Mucosa of rectum (tissue), 2 donors: ENCODE results near the gene RBM23.
"Not testable (repeated sequence)": the region's sequence is repeated elsewhere in the genome, so short reads cannot be mapped to it uniquely, and the experiment has no call there.

ENCODE experiments used
- H3K27ac ChIP-seq, 2 donors: one replicate each; pipeline ENCODE4 v1.7.0; 2013; ENCODE audit warnings: inconsistent platforms in 2 of 2, low read depth in 2 of 2, low read length in 2 of 2
- H3K27me3 ChIP-seq, 2 donors: one replicate each; pipeline ENCODE4 v1.7.0; 2013; ENCODE audit warnings: low read length in 2 of 2; ENCODE audit not compliant: control insufficient read depth in 2 of 2, insufficient read depth in 2 of 2
- H3K36me3 ChIP-seq, 2 donors: one replicate each; pipeline ENCODE4 v1.7.0; 2013; ENCODE audit warnings: low read length in 2 of 2; ENCODE audit not compliant: control insufficient read depth in 2 of 2, insufficient read depth in 2 of 2
- H3K4me1 ChIP-seq, 2 donors: one replicate each; pipeline ENCODE4 v1.7.0; 2013; ENCODE audit warnings: low read length in 2 of 2, mild to moderate bottlenecking in 1 of 2; ENCODE audit not compliant: control insufficient read depth in 2 of 2, insufficient read depth in 2 of 2
- H3K4me3 ChIP-seq, 2 donors: one replicate each; pipeline ENCODE4 v1.7.0; 2013; ENCODE audit warnings: low read length in 2 of 2
- H3K9ac ChIP-seq, 2 donors: one replicate each; pipeline ENCODE4 v1.7.0; 2013; ENCODE audit warnings: low read length in 2 of 2, low read depth in 1 of 2, mild to moderate bottlenecking in 1 of 2
- H3K9me3 ChIP-seq, 2 donors: one replicate each; pipeline ENCODE4 v1.7.0; 2013; ENCODE audit warnings: low read length in 2 of 2; ENCODE audit not compliant: control insufficient read depth in 2 of 2
- donor health status: healthy.
- donor health status: Normal muscosa, but diverticular disease.

The RBM23 gene

DNA sequence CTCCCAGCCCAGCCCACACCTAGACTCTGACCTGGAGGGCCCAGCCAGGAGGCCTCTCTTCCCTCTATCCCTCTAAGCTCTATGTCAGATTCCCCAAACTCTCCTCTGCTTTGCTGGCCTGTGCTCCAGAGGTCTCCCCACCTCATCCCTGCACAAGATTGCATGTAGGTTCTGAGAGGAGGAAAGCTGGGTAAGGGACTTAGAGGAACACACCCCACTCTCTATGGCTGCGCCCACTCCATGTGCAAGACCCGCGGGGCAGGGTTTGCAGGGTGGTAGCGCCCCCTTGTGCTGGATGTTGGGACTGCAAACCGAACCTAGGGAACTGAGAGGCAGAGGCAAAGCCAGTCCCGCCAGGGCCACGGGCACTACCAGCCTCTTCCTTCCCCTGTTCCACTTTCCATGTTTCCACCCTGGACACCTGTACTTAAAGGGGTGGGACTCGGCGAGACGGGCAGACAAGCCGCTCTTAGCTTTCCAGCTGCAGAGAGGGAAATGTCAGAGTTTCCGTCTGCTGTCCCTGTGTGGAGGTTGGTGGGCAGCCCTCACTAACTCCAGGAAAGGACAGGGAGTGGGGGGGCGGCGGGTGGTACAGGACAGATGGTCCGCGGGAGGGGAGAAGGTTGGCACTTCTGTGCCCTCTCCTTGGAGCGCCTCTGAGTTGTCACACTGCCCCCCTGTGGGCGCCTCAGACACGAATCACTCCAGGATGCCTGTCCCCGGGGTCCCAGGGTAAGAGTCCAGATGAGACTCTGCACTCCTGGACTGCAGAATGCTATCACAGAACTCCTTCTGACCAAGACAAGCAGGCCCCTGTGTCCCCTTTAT lies 65.8 kb downstream of the RBM23 start:
- Histone ChIP-seq H3K4me1 (peaks cover 13 to 19% of the 10 kb centered on the region in 2 donors), H3K4me3 (peak overlapping the region; percentile 76 to 82), H3K27ac (peak overlapping the region; percentile 84 to 94), H3K27me3 (no peaks in the 10 kb centered on the region), H3K9me3 (no peaks in the 10 kb centered on the region), H3K9ac (peak overlapping the region; percentile 86 to 91), H3K36me3 (no peaks in the 10 kb centered on the region)

DNA sequence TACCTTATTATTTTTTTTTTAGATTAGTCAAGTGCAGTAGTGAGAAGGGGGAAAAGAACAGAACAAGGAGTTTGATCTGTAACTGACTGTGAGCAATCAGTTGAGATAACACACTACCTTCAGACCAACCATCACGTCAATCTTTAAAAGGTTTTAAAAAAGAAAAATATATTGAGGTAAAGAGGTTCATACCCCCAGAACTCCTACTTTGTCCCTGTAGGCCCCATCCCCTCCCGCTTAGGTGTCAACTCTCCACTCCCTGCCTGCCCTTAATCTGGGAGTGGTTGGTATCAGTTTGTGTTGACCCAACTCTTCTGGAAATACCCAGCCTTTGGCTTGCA lies 66.4 kb downstream of the RBM23 start:
- H3K4me1 ChIP-seq = peaks cover 13 to 25% of the 10 kb centered on the region in 2 donors
- no peaks in the 10 kb centered on the region for H3K27me3 ChIP-seq
- H3K4me3 ChIP-seq = no peak overlapping the region
- no peaks in the 10 kb centered on the region for H3K9me3 ChIP-seq
- no peaks in the 10 kb centered on the region for H3K36me3 ChIP-seq
- H3K27ac ChIP-seq = peak overlapping the region; percentile 84 to 94
- no peak overlapping the region for H3K9ac ChIP-seq

DNA sequence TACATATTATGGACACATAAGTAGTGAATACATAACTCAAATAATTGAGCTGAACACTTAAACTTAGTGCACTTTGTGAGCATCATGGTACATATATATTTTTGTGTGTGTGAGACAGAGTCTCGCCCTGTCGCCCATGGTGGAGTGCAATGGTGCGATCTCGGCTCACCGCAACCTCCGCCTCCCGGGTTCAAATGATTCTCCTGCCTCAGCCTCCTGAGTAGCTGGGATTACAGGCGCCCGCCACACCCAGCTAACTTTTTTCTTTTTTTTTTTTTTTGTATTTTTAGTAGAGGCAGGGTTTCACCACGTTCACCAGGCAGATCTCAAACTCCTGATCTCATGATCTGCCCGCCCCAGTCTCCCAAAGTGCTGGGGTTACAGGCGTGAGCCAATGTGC lies 66.8 kb downstream of the RBM23 start:
- not testable (repeated sequence) for H3K9ac ChIP-seq, H3K27me3 ChIP-seq, H3K4me3 ChIP-seq, H3K36me3 ChIP-seq, H3K9me3 ChIP-seq
- H3K27ac ChIP-seq = peak overlapping the region; percentile 63 to 94
- H3K4me1 ChIP-seq = peaks cover 13 to 25% of the 10 kb centered on the region in 2 donors

DNA sequence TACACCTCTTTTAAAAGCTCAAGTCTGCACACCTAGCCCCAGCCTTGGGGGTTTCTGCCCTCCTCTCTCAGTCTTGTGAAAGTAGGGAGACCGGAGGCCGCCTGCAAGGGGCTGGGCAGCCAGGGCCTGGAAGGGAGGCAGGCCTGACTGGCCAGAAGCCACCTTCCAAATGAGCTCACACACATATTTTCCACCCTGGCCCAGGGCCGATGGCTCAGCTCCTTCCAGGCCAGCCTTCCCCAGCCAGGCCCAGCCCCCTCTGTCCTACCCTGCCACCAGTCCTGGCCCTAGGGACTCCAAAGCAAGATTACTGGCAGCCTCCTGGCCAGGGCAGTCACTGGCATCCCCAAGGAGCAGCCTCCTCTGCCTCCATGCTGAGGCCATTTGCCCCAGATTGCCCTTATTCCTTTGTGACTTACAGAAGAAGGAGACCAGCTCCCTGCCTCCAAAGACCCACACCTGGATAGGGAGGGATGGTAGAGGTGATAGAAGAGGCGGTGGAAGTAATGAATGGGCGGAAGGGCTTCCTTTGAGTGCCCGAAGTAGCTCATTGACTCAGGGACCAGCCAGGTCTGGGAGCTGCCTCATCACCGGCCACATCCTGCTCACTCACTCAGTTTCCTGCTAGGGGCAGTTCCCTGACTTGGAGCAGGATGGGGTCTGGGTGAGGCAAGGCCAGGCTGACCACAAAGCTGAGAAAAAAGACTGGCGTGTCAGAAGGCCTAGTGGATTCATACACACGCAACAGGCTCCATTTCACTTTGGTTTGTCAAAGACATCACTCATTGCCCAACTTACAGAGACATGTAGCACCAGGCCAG lies 67.8 kb downstream of the RBM23 start:
- Histone ChIP-seq H3K36me3 (peaks cover 4 to 6% of the 10 kb centered on the region in 2 donors), H3K9ac (peak overlapping the region in 1 of 2 donors; percentile 11), H3K4me3 (no peak overlapping the region), H3K27me3 (no peaks in the 10 kb centered on the region), H3K9me3 (no peaks in the 10 kb centered on the region), H3K27ac (peak overlapping the region; percentile 59 to 69), H3K4me1 (peaks cover 20 to 28% of the 10 kb centered on the region in 2 donors)

DNA sequence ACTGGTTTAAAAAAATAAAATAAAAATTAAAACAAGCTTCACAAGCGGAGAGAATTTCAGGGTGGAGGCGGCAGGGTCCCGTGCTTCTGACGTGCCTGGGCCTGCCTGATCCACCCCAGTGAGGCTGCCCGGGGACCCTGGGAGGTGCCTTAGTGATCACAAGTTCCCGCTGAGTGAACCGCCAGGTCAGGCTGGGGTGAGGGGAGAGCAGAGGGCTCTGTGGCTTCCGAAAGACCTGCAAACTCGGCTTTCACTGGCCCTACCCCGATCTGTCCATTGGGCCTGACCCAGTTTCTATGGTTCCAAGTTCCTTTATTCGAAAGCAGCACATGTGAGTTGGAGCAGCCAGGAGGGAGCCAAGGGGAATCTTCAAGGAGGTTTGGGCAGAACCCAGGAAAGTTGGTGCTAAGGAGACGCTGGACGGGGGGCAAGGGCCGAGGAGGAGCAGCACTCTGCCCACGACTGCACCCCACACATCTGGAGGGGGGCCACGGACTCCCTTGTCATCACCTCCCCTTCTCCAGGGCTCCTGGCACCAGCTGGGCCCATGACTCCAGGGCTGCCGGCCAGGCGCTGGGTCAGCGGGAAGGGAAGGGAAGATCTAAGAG lies 69.6 kb downstream of the RBM23 start:
- peak overlapping the region; percentile 69 to 87 for H3K27ac ChIP-seq
- no peaks in the 10 kb centered on the region for H3K9me3 ChIP-seq
- no peak overlapping the region for H3K4me3 ChIP-seq
- H3K9ac ChIP-seq = peak overlapping the region in 1 of 2 donors; percentile 46
- peaks cover 23 to 28% of the 10 kb centered on the region in 2 donors for H3K4me1 ChIP-seq
- peaks cover 21 to 22% of the 10 kb centered on the region in 2 donors for H3K36me3 ChIP-seq
- H3K27me3 ChIP-seq = no peaks in the 10 kb centered on the region

DNA sequence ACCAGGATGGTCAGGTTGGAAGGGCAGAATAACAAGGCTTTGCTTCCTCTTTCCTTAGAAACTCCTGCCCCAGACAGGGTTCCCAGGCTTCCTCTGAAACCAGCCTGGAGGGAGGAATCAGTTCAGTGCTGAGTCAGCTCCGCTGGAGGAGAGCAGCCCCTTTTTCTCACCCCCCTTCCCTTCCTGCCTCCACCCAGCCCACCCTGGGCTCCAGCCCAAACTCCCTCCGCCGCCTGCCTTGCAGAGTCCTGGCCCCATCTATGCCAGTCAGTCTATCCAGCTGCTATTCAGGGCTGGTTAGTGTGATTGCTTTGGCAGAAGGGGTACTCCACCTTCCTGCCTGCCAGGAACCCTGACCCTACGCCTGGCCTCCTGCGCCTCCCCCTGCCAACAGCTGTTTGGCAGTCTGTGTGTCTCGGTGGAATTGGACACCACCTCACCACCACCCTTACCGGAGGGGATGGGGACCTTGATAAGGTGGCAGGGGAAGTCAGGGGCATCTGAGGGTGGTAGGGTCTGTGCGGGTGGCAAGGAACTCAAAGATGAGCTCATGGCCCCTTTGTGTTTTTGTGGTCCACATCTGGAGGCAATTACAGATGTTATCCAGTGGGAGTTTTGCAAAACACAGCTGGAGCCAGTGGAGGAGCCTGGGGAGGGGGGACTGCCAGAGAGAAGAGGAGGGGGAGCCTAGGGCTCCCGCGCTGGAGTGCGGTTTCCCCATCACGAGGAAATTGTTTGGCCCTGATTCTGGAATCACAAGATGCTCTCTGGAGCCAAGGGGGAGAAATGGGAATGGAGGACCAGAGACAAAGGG lies 70.4 kb downstream of the RBM23 start:
- Histone ChIP-seq H3K4me1 (peaks cover 23 to 28% of the 10 kb centered on the region in 2 donors), H3K27ac (peak overlapping the region; percentile 69 to 87), H3K27me3 (no peaks in the 10 kb centered on the region), H3K36me3 (peaks cover 25% of the 10 kb centered on the region in 2 donors), H3K9ac (peak overlapping the region; percentile 14 to 46), H3K9me3 (no peaks in the 10 kb centered on the region), H3K4me3 (peak overlapping the region; percentile 33)

DNA sequence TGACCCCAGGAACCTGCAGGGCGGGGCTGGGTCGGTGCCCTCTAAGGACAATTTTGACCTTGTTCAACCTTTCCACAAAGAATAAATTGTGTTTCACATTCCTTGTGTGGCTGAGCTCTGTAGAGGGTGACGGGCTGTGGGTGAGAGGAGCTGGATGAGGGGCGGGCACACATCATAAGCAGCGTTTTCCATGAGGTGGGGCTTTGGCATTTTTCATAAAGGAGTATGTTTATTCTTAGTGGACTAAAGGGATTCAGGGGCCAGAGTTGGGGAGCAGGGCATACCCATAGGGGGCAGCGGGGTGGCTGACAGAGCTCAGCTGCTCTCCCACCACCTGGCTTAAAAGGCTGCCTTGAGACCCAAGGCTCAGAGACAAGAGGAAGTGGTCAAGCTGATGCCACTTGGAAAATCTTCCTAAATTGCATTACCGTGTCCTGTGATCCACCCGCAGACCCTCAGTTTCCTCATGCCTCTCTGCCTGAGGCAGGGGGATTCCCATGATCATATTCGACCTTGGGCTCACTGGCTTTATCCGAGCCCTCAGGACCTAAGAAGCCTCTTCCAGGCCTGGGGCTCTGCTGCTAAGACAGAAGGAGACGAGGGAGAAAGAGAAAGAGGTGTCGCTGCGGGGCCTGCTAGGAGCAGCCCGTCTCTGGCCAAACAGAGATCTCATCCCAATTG lies 71.1 kb downstream of the RBM23 start:
- Histone ChIP-seq H3K4me1 (peaks cover 18 to 22% of the 10 kb centered on the region in 2 donors), H3K27me3 (no peaks in the 10 kb centered on the region), H3K27ac (peak overlapping the region; percentile 69 to 87), H3K4me3 (no peak overlapping the region), H3K9me3 (no peaks in the 10 kb centered on the region), H3K36me3 (peaks cover 31 to 33% of the 10 kb centered on the region in 2 donors), H3K9ac (peak overlapping the region in 1 of 2 donors; percentile 9)

DNA sequence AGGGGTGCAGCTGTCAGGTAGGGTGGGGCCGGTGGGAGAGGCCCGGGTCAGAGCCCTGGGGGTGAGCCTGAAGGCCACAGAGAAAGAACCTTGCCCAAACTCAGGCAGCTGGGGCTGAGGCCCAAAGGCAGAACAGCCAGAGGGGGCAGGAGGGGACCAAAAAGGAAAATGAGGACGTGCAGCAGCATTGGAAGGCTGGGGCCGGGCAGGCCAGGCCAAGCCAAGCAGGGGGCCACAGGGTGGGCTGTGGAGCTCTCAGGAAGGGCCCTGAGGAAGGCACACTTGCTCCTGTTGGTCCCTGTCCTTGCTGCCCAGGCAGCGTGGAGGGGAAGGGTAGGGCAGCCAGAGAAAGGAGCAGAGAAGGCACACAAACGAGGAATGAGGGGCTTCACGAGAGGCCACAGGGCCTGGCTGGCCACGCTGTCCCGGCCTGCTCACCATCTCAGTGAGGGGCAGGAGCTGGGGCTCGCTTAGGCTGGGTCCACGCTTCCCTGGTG lies 72.1 kb downstream of the RBM23 start:
- Histone ChIP-seq H3K27me3 (no peaks in the 10 kb centered on the region), H3K4me3 (no peak overlapping the region), H3K36me3 (peaks cover 40 to 41% of the 10 kb centered on the region in 2 donors), H3K27ac (peak overlapping the region in 1 of 2 donors; percentile 52), H3K9me3 (no peaks in the 10 kb centered on the region), H3K9ac (no peak overlapping the region), H3K4me1 (peaks cover 14 to 19% of the 10 kb centered on the region in 2 donors)
